Measurements from ENCODE around the gene LIN28A.

- TF ChIP-seq TAF1 (IDR thresholded peaks at IDR 0.05; ENCODE audit: low read depth) (no peak), POLR2AphosphoS5 (IDR thresholded peaks at IDR 0.05) (no peak), CTCF (IDR thresholded peaks at IDR 0.05; ENCODE audit: poor library complexity, severe bottlenecking) (no peak)
These were observed 22.2 kb downstream of the LIN28A start for GRCh38 chr1:26432793-26433192.
